Stimulated activated naive CD8-positive, alpha-beta T cell treated with anti-CD3 and anti-CD28 coated beads, Interleukin-15, Interleukin-2, amounts not matched to agents 100 ng/mL and 50 ng/mL, for 24 hours (primary cell): ENCODE results near the gene WDR73.
A peak's percentile ranks its signal among the peaks of the same experiment; 100 is the strongest.

Experiments used
- H3K27ac Mint-ChIP-seq: one replicate; pipeline ENCODE4 v1.8.0; 2021; ENCODE audit warnings: mild to moderate bottlenecking, mixed read lengths
- H3K27me3 Mint-ChIP-seq: one replicate; pipeline ENCODE4 v1.8.0; 2021; ENCODE audit warnings: mixed read lengths
- H3K36me3 Mint-ChIP-seq: one replicate; pipeline ENCODE4 v1.8.0; 2021; ENCODE audit warnings: low read depth, mixed read lengths
- H3K4me1 Mint-ChIP-seq: one replicate; pipeline ENCODE4 v1.8.0; 2021; ENCODE audit warnings: low read depth, mixed read lengths
- H3K4me3 Mint-ChIP-seq: one replicate; pipeline ENCODE4 v1.8.0; 2021; ENCODE audit warnings: mild to moderate bottlenecking, mixed read lengths
- H3K9me3 Mint-ChIP-seq: one replicate; pipeline ENCODE4 v1.8.0; 2021; ENCODE audit warnings: mixed read lengths

WDR73 gene

DNA sequence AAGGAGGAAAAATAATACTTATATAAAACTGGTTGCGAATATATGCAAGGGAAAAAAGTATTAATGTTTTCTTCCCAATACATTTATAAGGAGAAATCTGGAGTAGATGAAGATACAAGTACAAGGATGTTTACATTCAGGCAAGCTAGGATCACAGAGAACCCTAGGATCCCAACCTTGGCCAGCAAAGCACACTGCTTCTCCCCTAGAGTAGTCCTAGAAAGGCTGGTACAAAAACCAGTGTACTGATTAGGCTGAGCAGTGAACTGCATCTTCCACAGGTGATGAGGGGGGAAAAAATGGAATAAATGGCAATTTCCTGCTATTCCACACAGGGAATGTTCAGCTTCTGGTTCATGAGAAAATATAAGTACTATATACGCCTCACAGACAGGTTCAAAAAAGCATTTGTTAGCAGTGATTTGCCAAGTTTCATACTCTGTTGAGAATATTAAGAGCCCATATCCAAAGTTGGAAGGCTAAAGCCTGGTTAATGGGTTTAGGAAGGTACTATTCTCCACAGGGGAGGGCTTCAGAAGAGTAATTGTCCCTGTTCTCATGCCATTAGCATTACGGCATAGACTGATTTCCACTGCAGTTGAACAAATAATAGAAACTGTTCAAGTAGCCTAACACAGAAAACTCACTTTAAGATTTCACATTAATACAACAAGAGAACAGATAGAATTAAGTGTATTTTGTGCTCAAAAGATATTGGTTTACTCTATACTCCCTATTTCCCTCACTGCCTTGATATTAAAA lies 14.3 kb upstream of the WDR73 start:
- H3K27ac Mint-ChIP-seq: peak overlapping the region; percentile 84
- peaks cover 48% of the 10 kb centered on the region for H3K36me3 Mint-ChIP-seq
- no peak overlapping the region for H3K4me3 Mint-ChIP-seq
- H3K9me3 Mint-ChIP-seq: no peaks in the 10 kb centered on the region
- H3K27me3 Mint-ChIP-seq: no peaks in the 10 kb centered on the region
- H3K4me1 Mint-ChIP-seq: peaks cover 41% of the 10 kb centered on the region

DNA sequence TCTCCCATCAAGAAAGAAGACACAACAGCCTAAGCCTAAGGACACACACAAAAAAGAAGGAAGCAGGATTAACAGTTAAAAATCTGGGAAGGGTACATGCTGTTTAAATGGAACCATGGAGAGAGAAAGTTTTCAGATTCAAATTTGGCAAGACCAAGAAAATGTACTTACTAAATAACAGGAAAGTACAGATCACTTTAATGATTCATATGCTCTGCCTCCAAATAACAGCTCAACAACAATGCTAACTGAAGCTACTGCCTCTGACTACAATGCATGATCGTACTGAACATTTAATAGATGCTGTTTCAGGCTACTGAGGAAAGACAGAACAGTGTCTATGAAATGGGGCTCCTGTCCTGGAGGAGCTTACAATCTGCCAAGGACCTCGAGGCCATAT lies 12.3 kb upstream of the WDR73 start:
- H3K36me3 Mint-ChIP-seq: peaks cover 42% of the 10 kb centered on the region
- no peak overlapping the region for H3K4me3 Mint-ChIP-seq
- H3K27me3 Mint-ChIP-seq: no peaks in the 10 kb centered on the region
- no peaks in the 10 kb centered on the region for H3K9me3 Mint-ChIP-seq
- H3K4me1 Mint-ChIP-seq: peaks cover 34% of the 10 kb centered on the region
- peak overlapping the region; percentile 69 for H3K27ac Mint-ChIP-seq

DNA sequence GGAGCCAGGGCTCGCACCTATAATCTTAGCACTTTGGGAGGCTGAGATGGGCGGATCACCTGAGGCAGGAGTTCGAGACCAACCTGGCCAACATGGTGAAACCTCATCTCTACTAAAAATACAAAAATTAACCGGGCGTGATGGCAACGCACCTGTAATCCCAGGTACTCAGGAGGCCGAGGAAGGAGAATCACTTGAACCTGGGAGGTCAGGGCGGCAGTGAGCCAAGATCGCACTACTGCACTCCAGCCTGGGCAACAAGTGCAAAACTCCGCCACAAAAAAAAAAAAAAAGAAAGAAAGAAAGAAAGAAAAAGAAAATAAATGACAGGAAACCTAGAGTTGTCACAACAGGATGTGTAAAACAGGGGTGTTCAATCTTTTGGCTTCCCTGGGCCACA lies 6.9 kb upstream of the WDR73 start:
- peaks cover 24% of the 10 kb centered on the region for H3K4me1 Mint-ChIP-seq
- H3K36me3 Mint-ChIP-seq: peaks cover 5% of the 10 kb centered on the region
- H3K4me3 Mint-ChIP-seq: no peak overlapping the region
- H3K27ac Mint-ChIP-seq: no peak overlapping the region
- no peaks in the 10 kb centered on the region for H3K27me3 Mint-ChIP-seq
- H3K9me3 Mint-ChIP-seq: no peaks in the 10 kb centered on the region

DNA sequence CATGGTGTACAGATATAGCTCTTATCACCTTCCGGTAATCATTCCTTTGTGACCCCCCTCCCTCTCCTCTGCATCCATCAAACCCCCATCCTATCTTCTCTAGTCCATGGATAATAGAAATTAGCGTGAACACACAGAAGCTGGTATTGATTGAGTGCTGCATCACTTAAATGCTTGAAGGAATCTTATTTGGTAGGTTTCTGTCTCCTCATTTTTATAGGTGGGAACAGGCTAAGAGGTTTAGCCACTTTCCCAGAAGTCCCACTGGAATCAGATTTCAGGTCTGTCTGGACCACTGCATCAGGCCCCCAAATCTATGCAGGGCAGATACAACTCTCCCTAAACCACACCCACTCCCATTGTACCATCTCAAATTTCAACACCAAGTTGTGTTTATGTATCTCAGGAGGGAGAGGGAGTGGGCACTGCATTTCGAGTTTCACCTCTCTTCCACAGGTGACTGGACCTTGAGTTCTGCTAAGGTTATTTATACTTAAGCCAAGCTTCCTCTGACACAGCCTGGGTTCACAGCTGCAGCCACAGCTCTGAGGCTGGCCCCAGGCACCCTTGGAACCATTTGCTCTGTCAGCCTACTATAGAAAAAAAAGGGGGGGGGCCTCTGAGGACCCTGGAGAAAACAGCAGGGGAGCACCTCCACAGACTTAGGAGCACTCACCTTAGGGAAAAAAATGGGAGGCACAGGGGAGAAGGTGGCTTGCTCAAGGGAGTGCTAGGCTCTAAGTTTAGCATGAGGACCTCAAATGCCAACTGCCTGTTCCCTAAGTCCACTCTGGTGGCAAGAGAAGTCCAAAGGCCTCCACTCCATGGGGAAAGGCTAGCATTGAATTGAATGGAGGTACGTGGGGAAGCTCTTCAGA lies 6.1 kb upstream of the WDR73 start:
- peaks cover 5% of the 10 kb centered on the region for H3K36me3 Mint-ChIP-seq
- H3K9me3 Mint-ChIP-seq: no peaks in the 10 kb centered on the region
- H3K4me1 Mint-ChIP-seq: peaks cover 24% of the 10 kb centered on the region
- no peaks in the 10 kb centered on the region for H3K27me3 Mint-ChIP-seq
- H3K27ac Mint-ChIP-seq: no peak overlapping the region
- no peak overlapping the region for H3K4me3 Mint-ChIP-seq

DNA sequence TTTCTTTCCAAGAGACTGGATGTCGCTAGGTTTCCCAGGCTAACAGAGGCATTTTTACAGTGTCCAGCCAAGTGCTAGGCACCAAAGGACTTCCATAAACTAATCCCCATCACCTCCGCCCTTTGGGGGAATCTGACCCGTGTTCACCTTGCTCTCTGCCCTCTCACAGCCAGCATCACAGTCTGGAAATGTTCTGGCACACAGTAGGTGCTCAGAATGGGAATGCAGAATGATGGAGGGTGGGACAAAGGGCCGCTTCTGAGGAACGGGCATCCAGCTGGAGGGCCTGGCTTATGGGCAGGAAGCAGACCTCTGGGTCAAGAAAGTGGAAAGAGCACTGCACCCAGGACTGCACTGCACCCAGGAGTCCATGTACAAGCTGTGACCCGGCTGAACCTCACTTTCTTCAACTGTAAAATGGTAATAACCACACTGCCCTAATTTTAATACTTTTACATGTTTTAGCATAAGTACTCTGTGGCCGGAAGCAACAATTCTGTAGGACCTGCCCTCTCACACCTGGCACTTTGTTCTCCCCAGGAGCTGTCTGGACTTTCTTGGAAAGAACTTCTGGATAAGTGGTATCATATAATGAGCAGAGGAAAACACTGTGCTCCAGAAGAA lies 4.8 kb upstream of the WDR73 start:
- Mint-ChIP-seq H3K27ac (peak overlapping the region; percentile 71), H3K36me3 (peaks cover under 1% of the 10 kb centered on the region), H3K27me3 (no peaks in the 10 kb centered on the region), H3K4me3 (peak overlapping the region; percentile 70), H3K4me1 (peaks cover 32% of the 10 kb centered on the region), H3K9me3 (no peaks in the 10 kb centered on the region)

DNA sequence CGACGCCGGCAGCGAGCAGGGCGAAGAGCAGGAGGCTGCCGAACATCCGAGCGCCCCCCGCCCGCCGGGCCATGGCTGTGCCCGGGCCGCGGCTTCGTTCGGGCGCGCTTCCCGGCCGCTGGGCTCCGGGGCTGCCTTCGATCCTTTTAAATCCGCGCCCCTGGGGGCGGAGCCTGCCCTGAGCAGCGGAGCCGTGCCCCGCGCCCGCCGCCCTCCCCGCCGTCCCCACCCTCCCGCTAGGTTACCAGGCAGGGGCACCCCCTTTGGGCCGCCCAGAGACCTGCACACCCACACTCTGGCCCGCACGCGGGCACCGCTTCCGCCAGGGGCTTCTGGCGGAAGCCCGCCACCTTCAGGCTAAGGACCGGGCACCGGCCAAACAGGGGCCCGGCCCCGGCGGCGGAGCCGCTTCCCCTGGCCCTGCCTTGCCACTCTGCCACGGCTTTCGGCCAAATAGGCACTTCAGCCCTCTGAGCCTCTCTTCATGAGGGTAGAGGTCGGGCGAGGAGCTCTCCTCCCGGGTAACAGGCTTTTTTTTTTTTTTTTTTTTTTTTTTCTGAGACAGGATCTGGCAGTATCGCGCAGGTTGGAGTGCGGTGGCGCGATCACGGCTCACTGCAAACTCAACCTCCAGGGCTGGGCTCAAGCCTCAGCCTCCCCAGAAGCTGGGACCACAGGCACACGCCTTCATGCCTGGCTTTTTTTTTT lies 4.2 kb upstream of the WDR73 start, which contains the start of gene NMB:
Gene NMB (minus strand): TSS at position 120 of the 708 bp plus-strand sequence. CDS start 47 bp downstream, at position 73.
- Mint-ChIP-seq H3K27ac (peak within 1 kb of the TSS; percentile 71), H3K4me1 (peaks cover 39% of the 10 kb centered on the region), H3K27me3 (no peaks in the 10 kb centered on the region)

DNA sequence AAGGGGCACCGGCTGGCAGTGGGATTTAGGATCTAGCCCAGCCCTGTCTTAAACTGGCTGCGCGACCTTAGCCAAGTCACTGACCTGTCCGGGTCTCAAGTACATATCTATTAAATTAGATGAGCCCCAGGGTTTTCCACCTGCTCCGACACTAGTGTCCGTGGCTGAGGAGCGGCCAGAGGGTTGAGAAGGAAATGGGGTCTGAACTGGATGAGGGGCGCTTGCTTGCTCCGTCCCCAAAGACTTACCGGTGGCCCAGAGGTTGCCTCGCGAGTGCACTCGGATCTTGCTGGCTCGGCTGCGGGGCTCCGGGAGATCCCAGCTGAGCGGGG lies 3.6 kb upstream of the WDR73 start:
- peaks cover 44% of the 10 kb centered on the region for H3K4me1 Mint-ChIP-seq
- H3K9me3 Mint-ChIP-seq: no peaks in the 10 kb centered on the region
- peak overlapping the region; percentile 69 for H3K4me3 Mint-ChIP-seq
- no peaks in the 10 kb centered on the region for H3K36me3 Mint-ChIP-seq
- H3K27me3 Mint-ChIP-seq: no peaks in the 10 kb centered on the region
- H3K27ac Mint-ChIP-seq: peak overlapping the region; percentile 40

More for the DNA sequence above, 4.2 kb upstream of the WDR73 start, which contains the start of gene NMB:
- Mint-ChIP-seq H3K4me3 (peak within 1 kb of the TSS; percentile 70), H3K9me3 (no peaks in the 10 kb centered on the region), H3K36me3 (no peaks in the 10 kb centered on the region)

DNA sequence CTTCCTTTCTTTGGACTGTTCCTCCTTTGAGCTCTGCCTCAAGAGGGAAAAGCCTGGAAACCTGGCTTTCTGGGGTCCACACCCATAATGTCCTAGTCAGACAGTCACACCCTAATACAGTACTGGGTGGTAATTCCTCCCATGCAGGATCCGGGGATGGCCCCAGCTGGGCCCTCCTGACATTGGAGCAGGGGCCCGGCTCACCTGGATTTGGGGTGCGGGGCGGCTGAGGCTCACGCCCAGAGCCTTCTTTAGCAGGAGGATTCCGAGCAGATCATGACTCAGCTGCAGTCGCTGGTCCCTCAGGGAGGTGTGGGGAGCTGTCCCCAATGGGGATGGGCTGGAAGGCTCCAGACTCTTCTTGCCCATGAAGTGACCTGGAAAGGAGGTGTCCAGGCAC lies 2.9 kb upstream of the WDR73 start:
- Mint-ChIP-seq H3K36me3 (peaks cover 6% of the 10 kb centered on the region), H3K27me3 (no peaks in the 10 kb centered on the region), H3K27ac (no peak overlapping the region), H3K9me3 (no peaks in the 10 kb centered on the region), H3K4me3 (peak overlapping the region; percentile 69), H3K4me1 (peaks cover 49% of the 10 kb centered on the region)

DNA sequence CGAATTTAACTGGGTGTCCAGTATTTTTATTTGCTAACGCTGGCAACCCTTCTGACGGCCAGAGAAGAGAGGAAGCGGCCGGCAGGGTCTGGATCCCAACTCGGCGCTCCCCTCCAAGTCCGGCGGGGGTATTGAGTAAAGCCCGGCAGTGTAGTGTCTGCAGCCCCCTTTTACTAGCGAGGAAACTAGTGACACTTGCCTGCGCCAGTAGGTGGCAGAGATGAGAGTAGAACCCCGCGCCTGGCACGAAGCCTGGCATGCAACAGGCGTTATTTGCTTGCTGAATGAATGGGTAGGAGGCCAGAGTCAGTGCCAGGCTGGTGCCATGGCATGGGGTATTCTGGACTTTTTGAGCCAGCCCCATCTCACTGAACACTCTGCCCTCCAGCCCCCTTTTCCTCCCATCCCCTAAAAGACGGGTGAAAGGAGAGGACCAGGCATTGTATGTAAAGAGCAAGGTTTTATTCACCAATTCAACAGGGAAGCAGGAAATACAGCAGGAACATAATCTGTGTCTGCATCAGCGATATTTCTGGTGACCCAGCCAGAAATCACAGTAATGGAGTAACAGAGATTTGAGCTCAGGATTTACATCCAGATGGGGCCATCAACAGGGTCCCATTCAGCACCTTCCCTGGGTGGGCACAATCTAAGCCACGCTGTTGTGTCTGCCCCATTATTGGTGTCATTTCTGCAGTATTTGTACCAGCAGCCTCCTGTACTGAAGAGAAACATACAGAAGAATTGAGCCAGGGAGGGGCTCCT lies 788 bp upstream of the WDR73 start:
- Mint-ChIP-seq H3K4me1 (peaks cover 52% of the 10 kb centered on the region), H3K36me3 (peaks cover 16% of the 10 kb centered on the region), H3K9me3 (no peaks in the 10 kb centered on the region), H3K4me3 (peak overlapping the region; percentile 97), H3K27ac (peak overlapping the region; percentile 58), H3K27me3 (no peaks in the 10 kb centered on the region)

DNA sequence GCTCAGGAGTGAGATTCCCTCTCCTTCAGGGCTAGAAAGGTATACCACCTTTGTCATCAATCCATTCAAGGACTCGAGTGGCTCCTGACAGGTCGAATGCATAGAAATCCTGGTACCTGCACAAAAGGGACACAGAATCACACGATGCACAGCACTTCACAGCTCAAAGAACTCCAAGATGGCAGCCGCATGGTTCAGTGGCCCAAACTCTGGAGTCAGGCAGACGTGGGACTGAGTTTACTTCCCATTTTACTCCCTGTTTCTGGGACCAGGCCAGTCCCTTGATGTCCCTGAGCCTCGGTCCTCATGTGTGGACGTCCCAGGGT lies 536 bp downstream of the WDR73 start:
- Mint-ChIP-seq H3K36me3 (peaks cover 22% of the 10 kb centered on the region), H3K27ac (peak overlapping the region; percentile 95), H3K4me3 (peak overlapping the region; percentile 97), H3K27me3 (no peaks in the 10 kb centered on the region), H3K9me3 (no peaks in the 10 kb centered on the region), H3K4me1 (peaks cover 39% of the 10 kb centered on the region)

DNA sequence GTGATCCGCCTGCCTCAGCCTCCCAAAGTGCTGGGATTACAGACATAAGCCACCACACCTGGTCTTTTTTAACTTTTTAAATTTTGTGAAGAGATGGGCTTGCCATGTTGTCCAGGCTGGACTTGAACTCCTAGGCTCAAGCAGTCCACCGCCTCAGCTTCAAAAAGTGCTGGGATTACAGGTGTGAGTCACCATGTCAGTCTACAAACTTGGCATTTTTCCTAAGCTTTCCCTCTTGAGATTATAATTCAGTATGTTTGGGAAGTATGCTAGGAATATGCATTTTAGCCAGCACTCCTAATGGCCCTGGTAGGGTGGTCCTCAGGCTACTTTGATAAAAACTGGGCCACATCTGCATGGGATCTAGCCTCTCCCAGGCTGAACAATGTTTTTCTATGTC lies 4.4 kb downstream of the WDR73 start:
- Mint-ChIP-seq H3K36me3 (peaks cover 55% of the 10 kb centered on the region), H3K27ac (no peak overlapping the region)

DNA sequence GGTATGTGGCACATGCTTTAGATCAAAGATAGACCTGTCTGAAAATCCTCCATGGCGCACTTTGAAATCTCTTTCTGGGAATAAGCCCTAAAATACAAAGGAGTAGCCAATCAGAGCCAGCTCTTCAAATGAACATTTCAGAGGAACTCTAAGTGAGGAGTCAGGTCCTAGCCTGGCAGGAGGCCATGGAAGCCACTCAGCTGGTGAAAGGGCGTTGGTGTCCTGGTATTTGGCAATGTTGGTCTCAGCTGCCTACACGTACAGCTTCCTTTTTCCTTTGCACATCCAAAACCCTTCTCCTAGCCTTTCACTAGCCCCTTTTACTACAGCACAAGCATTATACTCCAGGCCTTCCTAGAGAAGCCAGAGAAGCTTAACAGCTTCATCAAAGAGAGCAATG lies 5.5 kb downstream of the WDR73 start:
- Mint-ChIP-seq H3K27ac (peak overlapping the region; percentile 53), H3K36me3 (peaks cover 61% of the 10 kb centered on the region), H3K27me3 (no peaks in the 10 kb centered on the region), H3K4me3 (no peak overlapping the region), H3K4me1 (peaks cover 28% of the 10 kb centered on the region), H3K9me3 (no peaks in the 10 kb centered on the region)

More for the DNA sequence above, 4.4 kb downstream of the WDR73 start:
- Mint-ChIP-seq H3K27me3 (no peaks in the 10 kb centered on the region), H3K4me1 (peaks cover 36% of the 10 kb centered on the region), H3K9me3 (no peaks in the 10 kb centered on the region), H3K4me3 (no peak overlapping the region)

DNA sequence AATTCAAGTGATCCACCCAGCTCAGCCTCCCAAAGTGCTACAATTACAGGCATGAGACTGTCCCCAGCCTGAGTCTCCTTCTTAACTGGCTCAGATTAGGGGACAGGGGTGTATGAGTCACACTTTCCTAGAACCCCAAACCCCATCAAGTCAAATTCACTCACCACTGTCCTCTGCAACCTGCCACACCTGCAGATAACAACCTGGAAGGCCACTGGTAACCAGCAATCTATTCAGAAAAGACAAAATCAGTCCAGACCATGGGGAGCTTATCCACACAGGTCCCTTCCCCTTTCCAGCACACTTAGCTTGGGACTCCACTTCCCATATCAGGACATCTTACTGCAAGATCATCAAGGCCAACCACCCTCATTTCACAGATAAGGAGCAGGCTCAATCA lies 6.4 kb downstream of the WDR73 start:
- Mint-ChIP-seq H3K9me3 (no peaks in the 10 kb centered on the region), H3K4me1 (peaks cover 21% of the 10 kb centered on the region), H3K4me3 (no peak overlapping the region), H3K36me3 (peaks cover 67% of the 10 kb centered on the region), H3K27me3 (no peaks in the 10 kb centered on the region), H3K27ac (peak overlapping the region; percentile 57)

DNA sequence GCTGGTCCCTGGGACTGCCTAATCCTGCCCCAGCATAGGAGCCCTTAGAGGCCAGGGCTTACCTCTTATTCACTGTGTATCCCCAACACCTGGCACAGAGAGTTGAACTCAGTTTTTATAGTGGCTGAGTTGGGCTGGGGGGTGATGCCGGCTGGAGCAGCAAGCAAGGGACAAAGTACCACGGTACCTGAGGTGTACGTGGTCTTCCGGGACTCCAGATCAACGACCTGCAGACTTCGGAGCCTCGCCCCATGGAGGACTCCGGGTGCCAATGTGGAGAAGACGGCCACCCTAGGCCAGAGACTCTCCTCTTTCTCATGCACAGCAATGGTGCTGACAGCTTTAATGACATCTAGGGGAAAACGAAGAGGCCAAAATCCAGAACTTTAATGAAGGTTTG lies 8.1 kb downstream of the WDR73 start:
- peaks cover 12% of the 10 kb centered on the region for H3K4me1 Mint-ChIP-seq

More for the DNA sequence above, 8.1 kb downstream of the WDR73 start:
- Mint-ChIP-seq H3K27me3 (no peaks in the 10 kb centered on the region), H3K27ac (no peak overlapping the region), H3K36me3 (peaks cover 65% of the 10 kb centered on the region), H3K9me3 (no peaks in the 10 kb centered on the region), H3K4me3 (no peak overlapping the region)
